Lower leg skin (tissue), 3 donors: ENCODE data around the gene KDM5C.

ENCODE experiments used
- POLR2A ChIP-seq, 2 donors: fragments of 450-650 bp; IDR thresholded peaks; one replicate each; pipeline ENCODE4 v1.6.1; 2016 to 2017; ENCODE audit warnings: antibody characterized with exemption in 2 of 2, mild to moderate bottlenecking in 1 of 2, moderate library complexity in 1 of 2
- TF ChIP-seq, protein P1 (sequence below), 3 donors: fragments of 450-650 bp; IDR thresholded peaks; one replicate each; pipeline ENCODE4 v1.5.1; 2016; ENCODE audit warnings: antibody characterized with exemption in 3 of 3, mild to moderate bottlenecking in 3 of 3, moderate library complexity in 2 of 3

DNA sequence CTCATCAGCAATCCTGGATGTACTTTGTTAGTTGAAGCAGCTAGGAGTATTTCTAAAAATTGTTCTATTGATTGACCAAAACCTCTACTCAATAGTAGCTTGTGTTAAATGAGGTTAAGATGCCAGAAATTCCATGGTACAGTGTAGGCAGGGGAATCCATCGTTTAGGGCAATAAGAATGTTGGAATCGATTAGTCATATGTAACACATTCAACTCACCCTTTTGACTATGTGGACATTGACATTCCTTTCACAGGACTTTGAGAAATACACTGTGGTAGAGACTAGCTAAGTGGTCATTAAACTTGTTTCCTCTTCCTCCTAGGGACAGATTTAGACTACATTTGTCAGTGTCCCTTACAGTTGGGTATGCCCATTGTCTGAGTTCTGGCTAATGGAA, 40.2 kb downstream of the KDM5C start:
- TF ChIP-seq, protein P1, sequence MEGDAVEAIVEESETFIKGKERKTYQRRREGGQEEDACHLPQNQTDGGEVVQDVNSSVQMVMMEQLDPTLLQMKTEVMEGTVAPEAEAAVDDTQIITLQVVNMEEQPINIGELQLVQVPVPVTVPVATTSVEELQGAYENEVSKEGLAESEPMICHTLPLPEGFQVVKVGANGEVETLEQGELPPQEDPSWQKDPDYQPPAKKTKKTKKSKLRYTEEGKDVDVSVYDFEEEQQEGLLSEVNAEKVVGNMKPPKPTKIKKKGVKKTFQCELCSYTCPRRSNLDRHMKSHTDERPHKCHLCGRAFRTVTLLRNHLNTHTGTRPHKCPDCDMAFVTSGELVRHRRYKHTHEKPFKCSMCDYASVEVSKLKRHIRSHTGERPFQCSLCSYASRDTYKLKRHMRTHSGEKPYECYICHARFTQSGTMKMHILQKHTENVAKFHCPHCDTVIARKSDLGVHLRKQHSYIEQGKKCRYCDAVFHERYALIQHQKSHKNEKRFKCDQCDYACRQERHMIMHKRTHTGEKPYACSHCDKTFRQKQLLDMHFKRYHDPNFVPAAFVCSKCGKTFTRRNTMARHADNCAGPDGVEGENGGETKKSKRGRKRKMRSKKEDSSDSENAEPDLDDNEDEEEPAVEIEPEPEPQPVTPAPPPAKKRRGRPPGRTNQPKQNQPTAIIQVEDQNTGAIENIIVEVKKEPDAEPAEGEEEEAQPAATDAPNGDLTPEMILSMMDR (IDR thresholded peaks at IDR 0.05) = no peak
- TF ChIP-seq POLR2A (IDR thresholded peaks at IDR 0.05) = no peak
